Measurements from ENCODE around the gene SLC35A3. TPM values are rescaled to one million over a fixed set of nuclear protein-coding genes. Genes with fewer than 3 reads are reported as not detected.
A peak's percentile ranks its signal among the peaks of the same experiment; 100 is the strongest.

Gene SLC35A3
- total and polyA plus RNA-seq, 10 of the 15 experiments (the other 5 are each of a cell fraction or from before 2014, with no cell fraction given) = 3.6 to 24.3 (median 15.4) TPM

GRCh38 chr1:99969729-99970621, at the start of gene SLC35A3 (continued):
- no peak for TF ChIP-seq CBX3 (IDR thresholded peaks at IDR 0.05; ENCODE audit: borderline replicate concordance, low read depth)
- peak; percentile 67 for TF ChIP-seq ASH2L (IDR thresholded peaks at IDR 0.05; ENCODE audit: borderline replicate concordance, low read depth)
- TF ChIP-seq NR2C2 (IDR thresholded peaks at IDR 0.05; ENCODE audit: borderline replicate concordance, control insufficient read depth, insufficient read length, low read depth) = no peak
- no peak for TF ChIP-seq RAD51 (IDR thresholded peaks at IDR 0.05)
- TF ChIP-seq RAD21 (IDR thresholded peaks at IDR 0.05; ENCODE audit: insufficient read depth, low read depth, low read length) = no peak
- no peak for TF ChIP-seq WRNIP1 (IDR thresholded peaks at IDR 0.05; ENCODE audit: borderline replicate concordance, low read depth, low read length)
- TF ChIP-seq ZZZ3 (IDR thresholded peaks at IDR 0.05; ENCODE audit: control insufficient read depth, insufficient read length, low read depth) = no peak
- TF ChIP-seq E4F1 (IDR thresholded peaks at IDR 0.05; ENCODE audit: borderline replicate concordance, partially characterized antibody) = peak; percentile 55
- no peak for TF ChIP-seq SMC3 (IDR thresholded peaks at IDR 0.05; ENCODE audit: borderline replicate concordance, low read length)
- TF ChIP-seq SIN3A (IDR thresholded peaks at IDR 0.05; ENCODE audit: low read depth, low read length) = peak; percentile 79; the same call in 1 of the 2 replicates
- peak; percentile 96; the same call in 1 of the 2 replicates for TF ChIP-seq RB1 (IDR thresholded peaks at IDR 0.05; ENCODE audit: borderline replicate concordance)
- no peak for TF ChIP-seq ZBTB33 (IDR thresholded peaks at IDR 0.05)
- TF ChIP-seq MEF2B (IDR thresholded peaks at IDR 0.05; ENCODE audit: partially characterized antibody, poor library complexity, severe bottlenecking) = no peak
- TF ChIP-seq PBX3 (IDR thresholded peaks at IDR 0.05; ENCODE audit: insufficient replicate concordance, low read depth, low read length) = no peak
